PC-9 (cell line): ENCODE results near the gene GPR32.

ENCODE experiments used
- CTCF ChIP-seq: fragments of 200-600 bp; sonication (generic); conservative IDR thresholded peaks from 2 replicates; pipeline ENCODE4 v1.6.1; 2017; ENCODE audit warnings: mixed run types, antibody characterized with exemption, mild to moderate bottlenecking, moderate library complexity
- EZH2 ChIP-seq: fragments of 200-600 bp; sonication (generic); IDR thresholded peaks from 2 replicates; pipeline ENCODE4 v1.8.0; 2017; ENCODE audit warnings: antibody characterized with exemption, low read depth

- TF ChIP-seq CTCF (no peak), EZH2 (no peak)
Observed at GRCh38 chr19:50759886-50760285, 10.4 kb upstream of the GPR32 start.
